Fibroblast of villous mesenchyme (primary cell): Measurements from ENCODE around the gene CSRP1. TPM values are rescaled to one million over a fixed set of nuclear protein-coding genes. Genes with fewer than 3 reads are reported as not detected.

ENCODE experiments used
- DNase-seq: peaks from one replicate; pipeline ENCODE4 v3.0.0-alpha.2; 2010; ENCODE audit warnings: low read depth
- H3K4me3 ChIP-seq: 2 replicates; pipeline ENCODE4 v1.5.1; 2011; ENCODE audit warnings: low read depth, mild to moderate bottlenecking, low read length
- CTCF ChIP-seq: IDR thresholded peaks from 2 replicates; pipeline ENCODE4 v1.5.1; 2012; ENCODE audit warnings: low read depth, mild to moderate bottlenecking, low read length; ENCODE audit not compliant: insufficient read depth
- total RNA-seq: library from RNA; depleted of rRNA; stranded (reverse); fragments of >200 nt; gene quantifications from 2 replicates; pipeline ENCODE4 v1.2.3, GENCODE V29; 2012

CSRP1 gene
- total RNA-seq, 1 donor, result 931 TPM

GRCh38 chr1:201468501-201468843 is 38.5 kb downstream of the CSRP1 start:
- peak overlapping the region; percentile 98 for H3K4me3 ChIP-seq
- no peak for DNase-seq
- no peak for TF ChIP-seq CTCF

- DNase-seq, result peak; percentile 74
- H3K4me3 ChIP-seq, result peak overlapping the region; percentile 98
- no peak for TF ChIP-seq CTCF
These were observed 40.4 kb downstream of the CSRP1 start for GRCh38 chr1:201466492-201466891.

- H3K4me3 ChIP-seq, result peak overlapping the region; percentile 98
- no peak for DNase-seq
- TF ChIP-seq CTCF, result no peak
These were observed 41.1 kb downstream of the CSRP1 start for GRCh38 chr1:201465698-201466290.

- peak; percentile 34 for TF ChIP-seq CTCF
- H3K4me3 ChIP-seq, result no peak overlapping the region
- DNase-seq, result no peak
These were observed 43.8 kb downstream of the CSRP1 start for GRCh38 chr1:201463071-201463552.

- no peak overlapping the region for H3K4me3 ChIP-seq
- no peak for TF ChIP-seq CTCF
- DNase-seq, result peak; percentile 99
These were observed 45.1 kb downstream of the CSRP1 start for GRCh38 chr1:201461645-201462441.

- TF ChIP-seq CTCF, result no peak
- peak; percentile 96 for DNase-seq
- no peak overlapping the region for H3K4me3 ChIP-seq
These were observed 45.9 kb downstream of the CSRP1 start for GRCh38 chr1:201460814-201461644.
